HG03135 (cell line): ENCODE results near the gene LPAR1.

Experiments used
- ATAC-seq: cut with Tn5 transposase; IDR thresholded peaks from one replicate; pipeline ENCODE4 v1.9.1; 2021; ENCODE audit warnings: mild to moderate bottlenecking, moderate library complexity; ENCODE audit not compliant: unreplicated experiment

LPAR1 gene

DNA sequence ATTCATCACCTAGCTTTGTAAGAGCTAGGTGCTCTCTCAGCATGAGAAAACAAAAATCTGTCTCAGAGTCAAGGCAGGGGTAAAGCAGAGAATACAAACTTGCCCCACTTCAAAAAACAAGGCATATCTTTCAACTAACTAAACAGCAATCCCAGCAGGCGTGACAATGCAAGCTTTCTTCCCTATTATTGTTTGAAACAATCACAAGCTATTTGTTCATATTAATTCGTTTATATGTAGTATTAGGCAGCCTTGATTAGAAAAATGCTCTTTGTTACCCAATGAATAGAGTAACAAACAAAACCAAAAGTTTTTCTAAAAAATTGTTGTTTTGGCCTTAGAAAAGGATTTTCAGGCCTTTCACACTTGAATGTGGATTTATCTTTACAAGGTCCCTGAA lies 71.1 kb downstream of the LPAR1 start:
- ATAC-seq: no peak

DNA sequence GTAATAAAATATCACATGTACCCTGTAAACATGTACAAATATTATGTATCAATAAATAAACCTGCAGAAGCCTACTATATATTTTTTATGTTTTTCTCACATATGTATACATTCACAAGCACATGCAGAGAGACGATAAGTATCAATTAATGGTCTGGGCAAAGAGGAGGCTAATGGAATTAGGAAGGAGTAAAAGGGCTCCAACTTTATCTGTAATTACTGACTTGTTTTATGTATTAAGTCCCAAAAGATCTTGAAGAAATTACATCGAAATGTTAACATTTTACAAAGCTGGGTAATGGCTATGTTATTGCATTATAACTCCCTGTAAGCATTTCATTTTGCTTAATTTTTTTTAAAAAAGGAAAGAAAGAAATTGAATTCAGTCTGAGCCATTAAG lies 78.0 kb downstream of the LPAR1 start:
- ATAC-seq: no peak

DNA sequence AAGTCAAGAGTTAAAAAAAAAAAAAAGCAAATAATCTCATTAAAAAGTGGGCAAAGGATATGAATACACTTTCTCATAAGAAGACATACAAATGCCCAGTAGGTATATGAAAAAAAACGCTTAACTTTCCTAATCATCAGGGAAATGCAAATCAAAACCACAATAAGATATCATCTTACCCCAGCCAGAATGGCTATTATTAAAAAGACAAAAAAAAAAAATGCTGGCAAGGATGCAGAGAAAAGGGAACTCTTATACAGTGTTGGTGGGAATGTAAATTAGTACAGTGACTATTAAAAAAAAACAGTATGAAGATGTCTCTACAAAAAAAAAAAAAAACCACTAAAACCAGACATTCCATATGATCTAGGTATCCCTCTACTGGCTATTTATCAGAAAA lies 79.4 kb downstream of the LPAR1 start:
- ATAC-seq: no peak

GRCh38 chr9:110954822-110955291 lies 83.4 kb downstream of the LPAR1 start:
- ATAC-seq: no peak

- ATAC-seq: no peak
Measured at GRCh38 chr9:110952540-110952859, 85.8 kb downstream of the LPAR1 start.

- no peak for ATAC-seq
Measured at GRCh38 chr9:110951805-110952539, 86.3 kb downstream of the LPAR1 start.

DNA sequence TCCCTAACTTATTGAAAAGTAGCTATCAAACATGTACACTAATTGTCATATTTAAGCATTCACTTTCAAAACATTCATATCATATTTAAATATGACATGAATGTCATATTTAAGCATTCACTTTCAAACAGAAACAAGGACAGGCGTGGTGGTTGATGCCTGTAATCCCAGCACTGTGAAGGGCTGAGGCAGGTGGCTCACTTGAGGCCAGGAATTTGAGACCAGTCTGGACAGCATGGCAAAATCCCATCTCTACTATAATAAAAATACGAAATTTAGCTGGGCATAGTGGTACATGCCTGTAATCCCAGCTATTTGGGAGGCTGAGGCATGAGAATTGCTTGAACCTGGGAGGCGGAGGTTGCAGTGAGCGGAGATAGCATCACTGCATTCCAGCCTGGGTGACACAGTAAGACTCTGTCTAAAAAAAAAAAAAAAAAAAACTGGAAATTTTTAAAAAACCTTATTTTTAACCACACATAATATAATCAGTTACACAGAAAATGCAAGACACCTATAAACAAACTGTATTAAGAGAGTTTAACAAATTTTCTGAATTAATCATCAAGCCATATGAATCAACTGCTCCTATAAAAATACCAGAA lies 88.1 kb downstream of the LPAR1 start:
- ATAC-seq: no peak

GRCh38 chr9:110949081-110949480 lies 89.2 kb downstream of the LPAR1 start:
- no peak for ATAC-seq

DNA sequence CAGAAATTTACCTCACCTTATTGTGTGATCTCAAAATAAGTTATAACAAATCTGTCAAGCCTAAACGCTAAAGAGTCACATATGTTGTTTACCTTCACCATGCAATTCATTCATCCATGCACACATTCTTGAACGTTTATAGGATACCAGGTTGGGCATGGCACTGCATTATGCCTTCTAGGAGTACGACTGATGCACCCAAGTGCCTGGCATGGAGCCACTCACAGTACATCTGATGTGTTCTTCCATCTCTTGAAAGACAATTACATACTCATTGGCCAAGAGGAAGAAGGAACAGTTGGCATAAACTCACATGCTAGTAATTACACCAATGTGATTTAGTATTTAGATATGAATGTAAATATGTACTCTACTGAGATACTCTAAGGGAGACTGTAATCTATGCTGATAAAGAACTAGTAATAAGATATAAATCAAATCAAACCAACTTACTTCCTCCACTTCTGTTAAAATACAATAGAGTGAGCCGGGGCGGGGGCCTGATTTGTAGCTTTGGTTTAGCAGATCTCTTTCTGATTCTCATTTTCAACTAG lies 90.7 kb downstream of the LPAR1 start:
- ATAC-seq: no peak

DNA sequence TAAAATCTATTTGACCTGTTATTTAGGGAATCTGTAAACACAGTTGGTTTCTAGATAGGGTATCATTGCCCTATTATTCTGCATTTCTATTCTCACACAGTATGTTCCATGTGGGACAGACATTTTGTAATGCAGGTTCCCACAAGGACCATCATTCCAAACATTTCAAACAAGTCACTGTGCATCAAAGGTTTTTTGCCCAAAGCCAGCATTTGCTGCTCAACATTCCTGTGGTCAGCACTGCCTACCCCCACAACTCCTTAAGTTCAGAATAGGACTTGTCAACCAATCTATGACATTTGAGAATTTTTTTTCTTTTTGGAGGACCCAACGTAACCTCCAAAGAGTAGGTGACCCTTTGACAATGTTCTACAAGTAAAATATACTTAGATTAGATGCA lies 95.7 kb downstream of the LPAR1 start:
- ATAC-seq: no peak

DNA sequence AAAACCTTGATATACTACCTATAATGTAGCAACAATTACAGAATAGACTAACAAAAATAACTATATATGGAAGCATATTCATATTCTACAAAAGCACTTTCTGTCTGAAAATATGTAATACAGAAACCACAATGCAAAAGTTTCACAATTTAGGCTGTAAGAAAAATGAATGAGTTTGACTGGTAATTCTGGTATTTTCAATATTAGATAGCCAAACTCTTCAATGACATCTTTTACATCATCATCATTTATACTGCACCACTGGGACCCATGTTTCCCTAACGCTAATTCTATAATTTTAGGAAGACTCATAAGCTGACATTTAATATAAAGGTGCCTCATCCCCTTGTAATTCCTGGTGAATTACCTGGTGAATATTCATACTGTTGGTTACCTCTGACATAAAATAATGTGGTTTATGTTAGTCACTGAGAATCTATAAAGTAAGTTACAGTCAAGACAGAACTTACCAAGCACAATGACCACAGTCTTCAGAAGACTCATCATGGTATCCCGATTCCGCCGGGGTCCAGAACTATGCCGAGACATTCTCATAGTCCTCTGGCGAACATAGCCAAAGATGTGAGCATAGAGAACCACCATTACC lies 97.2 kb downstream of the LPAR1 start:
- no peak for ATAC-seq

DNA sequence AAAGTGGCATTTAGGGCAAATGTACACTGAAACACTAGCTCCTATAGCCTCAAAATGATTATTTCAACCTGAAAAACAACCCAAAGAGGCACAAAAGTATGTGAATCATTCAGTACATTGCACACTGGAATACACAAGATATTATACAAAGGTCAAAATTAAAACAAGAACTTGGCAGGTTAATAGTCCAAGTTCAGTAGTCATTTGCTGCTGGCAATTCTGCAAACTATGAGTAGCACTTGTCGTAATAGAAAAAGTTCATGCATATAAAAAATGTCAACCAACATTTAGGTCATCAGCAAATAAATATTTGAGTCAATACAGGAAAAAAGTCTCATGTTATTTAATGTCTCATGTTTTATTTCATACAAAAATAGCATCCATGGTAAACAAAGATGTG lies 98.7 kb downstream of the LPAR1 start:
- ATAC-seq: no peak

GRCh38 chr9:110939047-110939446 lies 99.2 kb downstream of the LPAR1 start:
- ATAC-seq: no peak

DNA sequence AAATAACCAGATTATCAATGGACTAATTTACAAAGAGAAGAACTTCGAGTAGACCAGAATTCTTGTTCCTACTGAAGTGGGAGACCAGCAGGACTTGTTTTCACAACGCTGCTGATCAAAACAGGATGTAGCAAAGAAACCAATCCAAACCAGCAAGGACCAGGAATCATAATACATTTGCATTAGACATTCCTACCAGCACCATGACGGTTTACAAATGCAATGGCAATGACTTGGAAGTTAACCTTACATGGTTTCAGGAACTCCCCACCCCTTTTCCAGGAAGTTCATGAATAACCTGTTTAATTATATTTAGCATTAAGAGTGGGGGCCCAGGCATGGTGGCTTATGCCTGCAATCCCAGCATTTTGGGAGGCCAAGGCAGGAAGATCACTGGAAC lies 100.0 kb downstream of the LPAR1 start:
- no peak for ATAC-seq

GRCh38 chr9:110936719-110937452 lies 101.4 kb downstream of the LPAR1 start:
- no peak for ATAC-seq

DNA sequence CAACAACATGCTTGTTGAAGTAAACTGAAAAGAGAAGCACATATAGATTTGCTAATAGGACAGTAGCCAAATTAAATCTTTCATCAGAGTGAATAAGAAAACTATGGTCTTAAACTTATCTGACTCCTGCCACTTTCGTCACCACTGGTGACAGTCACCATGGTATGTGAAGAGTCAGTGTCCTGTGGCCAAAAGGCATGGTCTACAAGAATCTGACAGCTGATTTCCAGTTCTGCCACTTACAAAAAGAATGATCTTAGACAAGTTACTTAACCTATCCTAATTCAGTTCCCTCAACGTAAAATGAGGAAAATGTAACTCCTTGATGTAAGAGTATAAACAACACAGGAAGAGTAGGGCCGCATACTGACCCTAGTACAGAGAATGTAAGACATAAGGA lies 102.0 kb downstream of the LPAR1 start:
- ATAC-seq: no peak

DNA sequence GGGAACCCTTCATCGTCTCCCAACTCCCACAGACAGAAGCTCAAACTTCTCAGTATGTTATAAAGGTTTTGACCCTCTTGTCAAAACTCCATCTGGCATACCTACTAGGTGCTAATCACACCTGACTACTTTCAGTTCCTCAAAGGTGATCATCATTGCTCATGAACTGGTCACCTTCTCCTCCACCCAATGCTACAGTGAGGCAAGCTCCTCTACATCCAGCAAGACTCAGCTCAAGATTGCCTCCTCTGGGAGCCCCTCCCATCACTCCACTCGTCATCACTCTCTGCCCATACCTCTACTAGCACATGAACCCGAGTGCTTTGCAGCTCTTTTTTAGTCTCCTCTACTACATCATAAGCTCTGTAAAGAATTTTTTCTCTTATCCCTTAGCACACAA lies 102.4 kb downstream of the LPAR1 start:
- no peak for ATAC-seq

- ATAC-seq: peak; percentile 65
Measured at GRCh38 chr9:110933350-110934001, 104.8 kb downstream of the LPAR1 start.

DNA sequence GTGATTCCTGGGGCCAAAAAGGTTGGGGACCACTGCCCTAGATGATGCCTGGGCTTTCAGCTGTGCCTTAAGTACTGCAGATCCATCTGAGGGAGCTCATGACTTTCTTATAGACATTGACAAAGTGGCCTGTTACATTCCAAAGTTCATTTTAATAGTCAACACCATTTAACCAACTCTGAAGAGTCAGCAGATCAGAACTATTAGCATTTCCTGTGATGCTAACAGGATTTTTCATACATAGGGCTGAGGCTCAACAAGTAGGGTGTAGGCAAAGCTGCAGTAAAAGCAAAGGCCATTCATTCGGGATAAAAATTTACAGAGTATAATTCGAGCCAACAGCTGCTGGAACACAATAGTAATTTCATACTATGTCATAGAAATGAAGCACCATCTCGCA lies 105.4 kb downstream of the LPAR1 start:
- ATAC-seq: no peak

GRCh38 chr9:110928599-110928998 lies 109.7 kb downstream of the LPAR1 start:
- ATAC-seq: no peak
